ENCODE results near the gene BICC1.
A peak's percentile ranks its signal among the peaks of the same experiment; 100 is the strongest.

The BICC1 gene

GRCh38 chr10:58821752-58822056, 309.0 kb downstream of the BICC1 start:
- DNase-seq (ENCODE audit: low spot score) = no peak

- no peak for DNase-seq (ENCODE audit: low spot score)
These were observed 311.3 kb downstream of the BICC1 start for GRCh38 chr10:58823983-58824382.

GRCh38 chr10:58824396-58824795, 311.7 kb downstream of the BICC1 start:
- DNase-seq (ENCODE audit: low spot score) = no peak

GRCh38 chr10:58826694-58827093, 314.0 kb downstream of the BICC1 start:
- no peak for DNase-seq (ENCODE audit: low spot score)

- DNase-seq (ENCODE audit: low spot score) = no peak
These were observed 314.7 kb downstream of the BICC1 start for GRCh38 chr10:58827381-58827780.

GRCh38 chr10:58829839-58830238, 317.2 kb downstream of the BICC1 start:
- no peak for DNase-seq (ENCODE audit: low spot score)

GRCh38 chr10:58830697-58831096, 318.0 kb downstream of the BICC1 start:
- no peak for DNase-seq (ENCODE audit: low spot score)

- no peak for DNase-seq (ENCODE audit: low spot score)
These were observed 321.3 kb downstream of the BICC1 start for GRCh38 chr10:58833771-58834561.

- no peak for DNase-seq (ENCODE audit: low spot score)
These were observed 323.6 kb downstream of the BICC1 start for GRCh38 chr10:58836176-58836700.

- DNase-seq (ENCODE audit: low spot score) = no peak
These were observed 324.4 kb downstream of the BICC1 start for GRCh38 chr10:58836991-58837575.

- no peak for DNase-seq (ENCODE audit: low spot score)
These were observed 325.2 kb downstream of the BICC1 start for GRCh38 chr10:58837826-58838225.

GRCh38 chr10:58838561-58839208, 326.0 kb downstream of the BICC1 start:
- no peak for DNase-seq (ENCODE audit: low spot score)

- no peak for DNase-seq (ENCODE audit: low spot score)
These were observed 327.1 kb downstream of the BICC1 start for GRCh38 chr10:58839771-58840170.

GRCh38 chr10:58840840-58841435, 328.3 kb downstream of the BICC1 start:
- no peak for DNase-seq (ENCODE audit: low spot score)

GRCh38 chr10:58842860-58843376, 330.2 kb downstream of the BICC1 start:
- DNase-seq (ENCODE audit: low spot score) = no peak

- DNase-seq (ENCODE audit: low spot score) = no peak
These were observed 331.1 kb downstream of the BICC1 start for GRCh38 chr10:58843760-58844159.

- no peak for DNase-seq (ENCODE audit: low spot score)
These were observed 332.0 kb downstream of the BICC1 start for GRCh38 chr10:58844680-58845079.

GRCh38 chr10:58846856-58847255, 334.2 kb downstream of the BICC1 start:
- no peak for DNase-seq (ENCODE audit: low spot score)

GRCh38 chr10:58851606-58852005, 338.9 kb downstream of the BICC1 start:
- no peak for DNase-seq (ENCODE audit: low spot score)

- DNase-seq (ENCODE audit: low spot score) = no peak
These were observed 341.0 kb downstream of the BICC1 start for GRCh38 chr10:58853668-58854067.

GRCh38 chr10:58854811-58855210, 342.1 kb downstream of the BICC1 start:
- peak; percentile 83 for DNase-seq (ENCODE audit: low spot score)

- DNase-seq (ENCODE audit: low spot score) = peak; percentile 37
These were observed 344.0 kb downstream of the BICC1 start for GRCh38 chr10:58856508-58857240.
